Measurements from ENCODE around the gene POFUT2.

The POFUT2 gene

GRCh38 chr21:45235488-45235887, 52.2 kb downstream of the POFUT2 start:
- no peak for TF ChIP-seq CTCF (IDR thresholded peaks at IDR 0.05; ENCODE audit: low read depth, low read length)
- H3K4me3 ChIP-seq (replicated peaks in 1 of 2; ENCODE audit: low read depth in 2 of 2, low read length in 2 of 2), result no peak overlapping the region
- no peak for DNase-seq (ENCODE audit: low read depth in 2 of 2)

GRCh38 chr21:45234965-45235364, 52.7 kb downstream of the POFUT2 start:
- H3K4me3 ChIP-seq (replicated peaks in 1 of 2; ENCODE audit: low read depth in 2 of 2, low read length in 2 of 2), result no peak overlapping the region
- no peak for DNase-seq (ENCODE audit: low read depth in 2 of 2)
- no peak for TF ChIP-seq CTCF (IDR thresholded peaks at IDR 0.05; ENCODE audit: low read depth, low read length)

GRCh38 chr21:45234127-45234526, 53.6 kb downstream of the POFUT2 start:
- no peak for TF ChIP-seq CTCF (IDR thresholded peaks at IDR 0.05; ENCODE audit: low read depth, low read length)
- no peak overlapping the region for H3K4me3 ChIP-seq (replicated peaks in 1 of 2; ENCODE audit: low read depth in 2 of 2, low read length in 2 of 2)
- DNase-seq (ENCODE audit: low read depth in 2 of 2), result no peak

- no peak for DNase-seq (ENCODE audit: low read depth in 2 of 2)
- no peak overlapping the region for H3K4me3 ChIP-seq (replicated peaks in 1 of 2; ENCODE audit: low read depth in 2 of 2, low read length in 2 of 2)
- no peak for TF ChIP-seq CTCF (IDR thresholded peaks at IDR 0.05; ENCODE audit: low read depth, low read length)
These were observed 56.0 kb downstream of the POFUT2 start for GRCh38 chr21:45231705-45232104.

GRCh38 chr21:45228656-45229240, 58.9 kb downstream of the POFUT2 start:
- H3K4me3 ChIP-seq (replicated peaks in 1 of 2; ENCODE audit: low read depth in 2 of 2, low read length in 2 of 2), result no peak overlapping the region
- no peak for TF ChIP-seq CTCF (IDR thresholded peaks at IDR 0.05; ENCODE audit: low read depth, low read length)
- DNase-seq (ENCODE audit: low read depth in 2 of 2), result no peak

- DNase-seq (ENCODE audit: low read depth in 2 of 2), result peak; percentile 91 to 96
- TF ChIP-seq CTCF (IDR thresholded peaks at IDR 0.05; ENCODE audit: low read depth, low read length), result no peak
- H3K4me3 ChIP-seq (replicated peaks in 1 of 2; ENCODE audit: low read depth in 2 of 2, low read length in 2 of 2), result no peak overlapping the region
These were observed 59.5 kb downstream of the POFUT2 start for GRCh38 chr21:45228171-45228641.

- H3K4me3 ChIP-seq (replicated peaks in 1 of 2; ENCODE audit: low read depth in 2 of 2, low read length in 2 of 2), result no peak overlapping the region
- no peak for DNase-seq (ENCODE audit: low read depth in 2 of 2)
- TF ChIP-seq CTCF (IDR thresholded peaks at IDR 0.05; ENCODE audit: low read depth, low read length), result peak; percentile 6
These were observed 60.0 kb downstream of the POFUT2 start for GRCh38 chr21:45227735-45228134.

All from cardiac fibroblast (primary cell).